Measurements from ENCODE around the gene ALG8.

- TF ChIP-seq CTCF (IDR thresholded peaks at IDR 0.05), result no peak
- TF ChIP-seq POLR2A (IDR thresholded peaks at IDR 0.05), result no peak
Measured at GRCh38 chr11:78176605-78177141, 37.2 kb upstream of the ALG8 start.

All from suprapubic skin (tissue), 3 donors.